ENCODE results near the gene ARSG. TPM values are rescaled to one million over a fixed set of nuclear protein-coding genes. Genes with fewer than 3 reads are reported as not detected.

ARSG gene
- total and polyA plus RNA-seq, 12 donors: 0.95 to 6.2 (median 3.5) TPM

DNA sequence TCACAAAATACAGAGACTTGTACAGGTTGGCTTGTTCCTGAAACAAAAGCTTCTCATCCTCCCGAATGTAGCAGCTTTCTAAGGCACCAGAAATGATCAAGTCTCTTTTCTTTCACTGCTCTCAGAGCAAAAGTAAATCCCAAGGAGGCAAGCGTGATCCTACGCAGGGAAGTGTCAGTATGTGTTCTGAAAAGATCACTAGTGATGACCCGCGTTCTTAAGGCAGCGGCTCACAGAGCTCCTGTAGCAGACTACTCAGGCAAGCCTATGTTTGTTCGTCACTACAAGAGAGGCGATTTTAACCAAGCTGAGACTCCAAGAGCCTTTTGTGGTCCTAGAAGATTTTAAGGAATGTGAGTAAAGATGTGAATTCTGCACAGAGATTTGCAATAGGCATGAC lies 131.5 kb downstream of the ARSG start:
- Histone ChIP-seq H3K27me3 (no peaks in the 10 kb centered on the region), H3K36me3 (peaks cover 0 to 91% (median 79%) of the 10 kb centered on the region in 9 donors), H3K4me3 (no peak overlapping the region), H3K27ac (no peak overlapping the region), H3K9me3 (no peaks in the 10 kb centered on the region), H3K4me1 (peaks cover 0 to 12% (median 0%) of the 10 kb centered on the region in 9 donors)
- ATAC-seq: no peak
- TF ChIP-seq, protein P1, sequence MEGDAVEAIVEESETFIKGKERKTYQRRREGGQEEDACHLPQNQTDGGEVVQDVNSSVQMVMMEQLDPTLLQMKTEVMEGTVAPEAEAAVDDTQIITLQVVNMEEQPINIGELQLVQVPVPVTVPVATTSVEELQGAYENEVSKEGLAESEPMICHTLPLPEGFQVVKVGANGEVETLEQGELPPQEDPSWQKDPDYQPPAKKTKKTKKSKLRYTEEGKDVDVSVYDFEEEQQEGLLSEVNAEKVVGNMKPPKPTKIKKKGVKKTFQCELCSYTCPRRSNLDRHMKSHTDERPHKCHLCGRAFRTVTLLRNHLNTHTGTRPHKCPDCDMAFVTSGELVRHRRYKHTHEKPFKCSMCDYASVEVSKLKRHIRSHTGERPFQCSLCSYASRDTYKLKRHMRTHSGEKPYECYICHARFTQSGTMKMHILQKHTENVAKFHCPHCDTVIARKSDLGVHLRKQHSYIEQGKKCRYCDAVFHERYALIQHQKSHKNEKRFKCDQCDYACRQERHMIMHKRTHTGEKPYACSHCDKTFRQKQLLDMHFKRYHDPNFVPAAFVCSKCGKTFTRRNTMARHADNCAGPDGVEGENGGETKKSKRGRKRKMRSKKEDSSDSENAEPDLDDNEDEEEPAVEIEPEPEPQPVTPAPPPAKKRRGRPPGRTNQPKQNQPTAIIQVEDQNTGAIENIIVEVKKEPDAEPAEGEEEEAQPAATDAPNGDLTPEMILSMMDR (IDR thresholded peaks at IDR 0.05): no peak
- WGBS, 2 donors: 91 to 95% methylated on average over 8 of the region's 8 CpGs
- DNase-seq: no peak
- intact Hi-C loops (cut with DNase I): loop anchor here in 2 of 10 donors (5.0 to 10.0 kb wide), 2 partner anchors 158 to 321 kb away; no protein-coding TSS in a partner anchor

GRCh38 chr17:68423251-68423650 lies 132.0 kb downstream of the ARSG start:
- no peak overlapping the region for H3K27ac ChIP-seq
- peaks cover 0 to 95% (median 83%) of the 10 kb centered on the region in 9 donors for H3K36me3 ChIP-seq
- TF ChIP-seq, protein P1 (IDR thresholded peaks at IDR 0.05): no peak
- no peaks in the 10 kb centered on the region for H3K9me3 ChIP-seq
- H3K4me1 ChIP-seq: peaks cover 0 to 8% (median 0%) of the 10 kb centered on the region in 9 donors
- 91 to 96% methylated on average over 3 of the region's 3 CpGs for WGBS, 2 donors
- no peaks in the 10 kb centered on the region for H3K27me3 ChIP-seq
- no peak for DNase-seq
- intact Hi-C loops (cut with DNase I): loop anchor here in 2 of 10 donors (5.0 to 10.0 kb wide), 2 partner anchors 158 to 321 kb away; no protein-coding TSS in a partner anchor
- H3K4me3 ChIP-seq: no peak overlapping the region
- no peak for ATAC-seq

- Histone ChIP-seq H3K36me3 (peaks cover 0 to 100% (median 93%) of the 10 kb centered on the region in 9 donors), H3K9me3 (no peaks in the 10 kb centered on the region), H3K27ac (peak overlapping the region in 1 of 10 donors; percentile 48), H3K27me3 (no peaks in the 10 kb centered on the region), H3K4me3 (no peak overlapping the region), H3K4me1 (no peaks in the 10 kb centered on the region)
- DNase-seq: no peak
- ATAC-seq: no peak
- intact Hi-C loops (cut with DNase I): loop anchor here in 2 of 10 donors (5.0 to 10.0 kb wide), 2 partner anchors 159 to 322 kb away; no protein-coding TSS in a partner anchor
- TF ChIP-seq, protein P1 (IDR thresholded peaks at IDR 0.05): no peak
- WGBS, 2 donors: 82 to 85% methylated on average over 12 of the region's 12 CpGs
Measured at GRCh38 chr17:68424203-68424602, 132.9 kb downstream of the ARSG start.

DNA sequence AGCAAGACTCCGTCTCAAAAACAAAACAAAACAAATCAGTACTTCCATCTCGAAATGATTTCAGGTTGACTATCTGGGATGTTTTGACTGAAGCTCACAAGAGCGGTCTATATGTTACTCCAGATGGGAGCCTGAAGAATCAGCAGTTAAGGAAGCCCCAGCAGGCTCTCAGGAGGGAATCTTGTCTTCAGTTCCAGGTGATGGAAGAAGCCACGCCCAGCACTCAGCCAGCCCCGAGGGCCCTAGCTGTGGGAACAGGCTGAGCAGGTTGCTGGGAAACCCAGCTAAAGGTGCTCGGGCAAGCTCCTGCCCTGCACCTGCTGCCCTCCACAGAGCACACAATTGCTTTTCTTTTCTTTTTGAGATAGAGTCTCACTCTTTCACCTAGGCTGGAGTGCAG lies 133.6 kb downstream of the ARSG start:
- H3K9me3 ChIP-seq: no peaks in the 10 kb centered on the region
- no peaks in the 10 kb centered on the region for H3K27me3 ChIP-seq
- no peaks in the 10 kb centered on the region for H3K4me1 ChIP-seq
- TF ChIP-seq, protein P1 (IDR thresholded peaks at IDR 0.05): no peak
- ATAC-seq: no peak
- WGBS, 2 donors: 84 to 87% methylated on average over 6 of the region's 6 CpGs
- no peak overlapping the region for H3K27ac ChIP-seq
- peaks cover 0 to 100% (median 92%) of the 10 kb centered on the region in 9 donors for H3K36me3 ChIP-seq
- H3K4me3 ChIP-seq: no peak overlapping the region
- DNase-seq: no peak
- intact Hi-C loops (cut with DNase I): loop anchor here in 2 of 10 donors (5.0 to 10.0 kb wide), 2 partner anchors 160 to 323 kb away; no protein-coding TSS in a partner anchor
